Vagina (tissue), 2 donors: Measurements from ENCODE around the gene RNF113B. TPM values are rescaled to one million over a fixed set of nuclear protein-coding genes. Genes with fewer than 3 reads are reported as not detected.

Experiments
- DNase-seq, 2 donors: peaks; one replicate each; pipeline ENCODE4 v3.0.0-alpha.2; 2017; ENCODE audit errors: extremely low spot score in 2 of 2
- H3K27ac ChIP-seq: fragments of 200-600 bp; sonication (generic); one replicate; pipeline ENCODE4 v1.5.1; 2019
- H3K27me3 ChIP-seq: fragments of 200-600 bp; sonication (generic); one replicate; pipeline ENCODE4 v1.5.1; 2019
- H3K36me3 ChIP-seq, 2 donors: fragments of 200-600 bp; sonication (generic); one replicate each; pipeline ENCODE4 v1.5.1; 2017 to 2019
- H3K4me1 ChIP-seq: fragments of 200-600 bp; sonication (generic); one replicate; pipeline ENCODE4 v1.5.1; 2019
- H3K4me3 ChIP-seq, 2 donors: fragments of 200-600 bp; sonication (generic); 1 replicate in 1 of 2; 2 replicates in 1 of 2; pipeline ENCODE4 v1.5.1; 2016 to 2019
- H3K9me3 ChIP-seq: fragments of 200-600 bp; sonication (generic); one replicate; pipeline ENCODE4 v1.5.1; 2019
- CTCF ChIP-seq, 3 experiments: fragments of 450-650 bp in 2 of 3; fragments of 200-600 bp in 1 of 3; sonication (generic) in 1 of 3; IDR thresholded peaks; one replicate each; pipeline ENCODE4 v1.5.1; 2017 to 2019; ENCODE audit warnings: antibody characterized with exemption in 3 of 3, mild to moderate bottlenecking in 2 of 3, moderate library complexity in 2 of 3
- POLR2A ChIP-seq, 2 donors: fragments of 450-650 bp; IDR thresholded peaks; one replicate each; pipeline ENCODE4 v1.6.1; 2017; ENCODE audit warnings: antibody characterized with exemption in 2 of 2, mild to moderate bottlenecking in 2 of 2, moderate library complexity in 2 of 2
- POLR2AphosphoS5 ChIP-seq, 2 donors: sonication (generic); formaldehyde crosslinking; IDR thresholded peaks; one replicate each; pipeline ENCODE4 v1.9.0; 2017; ENCODE audit warnings: antibody characterized with exemption in 2 of 2, mild to moderate bottlenecking in 2 of 2, low read depth in 1 of 2; ENCODE audit not compliant: insufficient read depth in 1 of 2
- intact Hi-C: fragments of 100-400 bp; cut with DNase I; formaldehyde crosslinking; loops from one replicate; pipeline ENCODE4 v1.15.1; 2023
- total RNA-seq: library from RNA; depleted of rRNA; stranded (reverse); fragments of >200 nt; gene quantifications from one replicate; pipeline ENCODE4 v1.2.3, GENCODE V29; 2016

The RNF113B gene
- total RNA-seq, 1 donor from 2014 or later: not detected

GRCh38 chr13:98141509-98142379 lies 35.3 kb downstream of the RNF113B start:
- H3K36me3 ChIP-seq: no peaks in the 10 kb centered on the region
- no peaks in the 10 kb centered on the region for H3K27me3 ChIP-seq
- peak overlapping the region; percentile 68 for H3K27ac ChIP-seq
- TF ChIP-seq POLR2AphosphoS5 (IDR thresholded peaks at IDR 0.05; ENCODE audit: insufficient read depth in 1 of 2, low read depth in 1 of 2) (no peak), POLR2A (IDR thresholded peaks at IDR 0.05) (no peak), CTCF (IDR thresholded peaks at IDR 0.05) (no peak)
- H3K4me3 ChIP-seq: peak overlapping the region; percentile 58 to 96
- H3K4me1 ChIP-seq: peaks cover 23% of the 10 kb centered on the region
- no peaks in the 10 kb centered on the region for H3K9me3 ChIP-seq
- intact Hi-C loops: loop anchor here (10.0 kb wide), 1 partner anchor 303 kb away; no protein-coding TSS in a partner anchor
- DNase-seq: no peak

DNA sequence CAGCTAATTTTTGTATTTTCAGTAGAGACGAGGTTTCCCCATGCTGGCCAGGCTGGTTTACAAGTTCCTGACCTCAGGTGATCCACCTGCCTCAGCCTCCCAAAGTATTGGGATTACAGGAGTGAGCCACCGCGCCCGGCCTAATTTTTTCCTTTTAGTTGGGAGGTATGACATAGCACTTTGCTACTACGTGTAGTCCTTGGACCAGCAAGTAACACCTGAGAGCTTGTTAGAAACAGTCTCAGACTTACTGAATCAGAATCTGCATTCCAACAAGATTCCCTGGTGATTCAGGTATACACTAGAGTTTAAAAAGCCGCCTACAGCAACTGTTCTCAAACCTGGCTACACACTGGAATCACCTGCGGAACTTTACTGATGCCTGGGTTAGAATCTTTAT lies 36.0 kb downstream of the RNF113B start:
- Histone ChIP-seq H3K36me3 (no peaks in the 10 kb centered on the region), H3K27me3 (no peaks in the 10 kb centered on the region), H3K9me3 (no peaks in the 10 kb centered on the region), H3K4me3 (no peak overlapping the region), H3K27ac (no peak overlapping the region), H3K4me1 (peaks cover 23% of the 10 kb centered on the region)
- DNase-seq: no peak
- TF ChIP-seq POLR2A (IDR thresholded peaks at IDR 0.05): no peak
- TF ChIP-seq POLR2AphosphoS5 (IDR thresholded peaks at IDR 0.05; ENCODE audit: insufficient read depth in 1 of 2, low read depth in 1 of 2): no peak
- no peak for TF ChIP-seq CTCF (IDR thresholded peaks at IDR 0.05)
- intact Hi-C loops: loop anchor here (10.0 kb wide), 1 partner anchor 304 kb away; no protein-coding TSS in a partner anchor

DNA sequence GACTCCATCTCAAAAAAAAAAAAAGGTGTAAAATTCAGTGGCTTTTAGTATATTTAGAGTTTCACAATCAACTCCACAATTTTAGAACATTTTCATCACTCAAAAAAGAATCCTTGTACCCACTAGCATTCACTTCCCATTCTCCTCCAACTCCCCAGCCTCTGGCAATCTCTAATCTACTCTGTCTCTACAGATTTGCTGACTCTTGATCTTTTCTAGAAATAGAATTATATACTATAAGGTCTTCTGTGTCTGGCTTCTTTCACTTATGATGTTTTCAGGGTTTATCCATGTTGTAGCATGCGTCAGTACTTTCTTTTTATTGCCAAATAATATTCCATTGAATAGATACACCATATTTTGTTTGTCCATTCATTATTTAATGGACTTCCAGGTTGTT lies 42.2 kb downstream of the RNF113B start:
- intact Hi-C loops: no loop called here
- no peaks in the 10 kb centered on the region for H3K36me3 ChIP-seq

DNA sequence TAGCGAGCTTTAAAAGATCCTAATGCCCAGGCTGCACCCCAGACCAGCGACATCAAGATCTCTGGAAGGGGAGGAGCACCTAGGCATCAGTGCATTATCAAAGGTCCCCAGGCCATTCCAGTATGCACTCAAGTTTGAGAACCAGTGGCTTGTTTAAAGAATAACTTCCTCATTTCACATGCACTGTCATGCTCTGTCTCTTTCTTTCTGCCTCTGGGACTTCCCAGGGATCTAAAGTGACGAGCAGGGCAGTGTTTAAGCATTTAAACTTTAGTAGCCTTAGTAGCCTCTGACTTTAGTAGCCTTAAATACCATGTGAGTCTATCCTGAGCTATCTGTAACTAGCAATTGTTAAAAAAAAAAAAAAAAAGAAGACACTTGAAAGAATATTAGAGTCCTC lies 43.1 kb downstream of the RNF113B start:
- H3K9me3 ChIP-seq: no peaks in the 10 kb centered on the region
- TF ChIP-seq POLR2AphosphoS5 (IDR thresholded peaks at IDR 0.05; ENCODE audit: insufficient read depth in 1 of 2, low read depth in 1 of 2) (no peak), CTCF (IDR thresholded peaks at IDR 0.05) (no peak), POLR2A (IDR thresholded peaks at IDR 0.05) (no peak)
- no peaks in the 10 kb centered on the region for H3K4me1 ChIP-seq
- no peaks in the 10 kb centered on the region for H3K27me3 ChIP-seq
- no peak overlapping the region for H3K27ac ChIP-seq
- intact Hi-C loops: no loop called here
- no peak overlapping the region for H3K4me3 ChIP-seq
- no peaks in the 10 kb centered on the region for H3K36me3 ChIP-seq
- no peak for DNase-seq

More for the DNA sequence above, 42.2 kb downstream of the RNF113B start:
- Histone ChIP-seq H3K4me3 (no peak overlapping the region), H3K4me1 (no peaks in the 10 kb centered on the region), H3K27me3 (no peaks in the 10 kb centered on the region), H3K27ac (no peak overlapping the region), H3K9me3 (no peaks in the 10 kb centered on the region)
- no peak for DNase-seq
- TF ChIP-seq CTCF (IDR thresholded peaks at IDR 0.05) (no peak), POLR2A (IDR thresholded peaks at IDR 0.05) (no peak), POLR2AphosphoS5 (IDR thresholded peaks at IDR 0.05; ENCODE audit: insufficient read depth in 1 of 2, low read depth in 1 of 2) (no peak)
